Naive thymus-derived CD4-positive, alpha-beta T cell (primary cell): ENCODE measurements around the gene NR2C2AP. TPM values are rescaled to one million over a fixed set of nuclear protein-coding genes. Genes with fewer than 3 reads are reported as not detected.

ENCODE experiments used
- ATAC-seq: fragments of 150-1000 bp; cut with Tn5 transposase; 2 replicates; pipeline ENCODE4 v1.10.0; 2021; ENCODE audit warnings: mild to moderate bottlenecking, moderate library complexity
- CTCF ChIA-PET: fragments of 350-600 bp; sonication (Branson Sonifier 250); formaldehyde crosslinking; loops from one replicate; lab custom pipeline; 2021; ENCODE audit warnings: antibody characterized with exemption; lab: Charles Lee
- POLR2A ChIA-PET: fragments of 350-600 bp; sonication (Branson Sonifier 250); formaldehyde crosslinking; loops from one replicate; lab custom pipeline; 2021; ENCODE audit warnings: antibody characterized with exemption, inconsistent platforms; lab: Charles Lee
- DNase-seq, 9 donors: peaks; one replicate each; pipeline versions ENCODE4 v3.0.0 to v3.0.0-alpha.2; 2020 to 2022; ENCODE audit warnings: mixed read lengths in 1 of 9
- H3K27ac ChIP-seq: one replicate; pipeline ENCODE4 v1.7.0; 2013; ENCODE audit warnings: mild to moderate bottlenecking, low read depth, low read length, moderate library complexity
- H3K27me3 ChIP-seq, 2 donors: one replicate each; pipeline ENCODE4 v1.7.0; 2013; ENCODE audit warnings: low read length in 2 of 2, mild to moderate bottlenecking in 2 of 2, moderate library complexity in 2 of 2; ENCODE audit not compliant: control insufficient read depth in 2 of 2, insufficient read depth in 2 of 2
- H3K36me3 ChIP-seq, 3 experiments: 1 replicate in 2 of 3; 2 replicates in 1 of 3; pipeline ENCODE4 v1.7.0; 2013; ENCODE audit warnings: low read length in 3 of 3, mild to moderate bottlenecking in 3 of 3, moderate library complexity in 1 of 3; ENCODE audit not compliant: insufficient read depth in 3 of 3, control insufficient read depth in 2 of 3
- H3K4me1 ChIP-seq, 2 donors: one replicate each; pipeline ENCODE4 v1.7.0; 2013; ENCODE audit warnings: low read length in 2 of 2, mild to moderate bottlenecking in 2 of 2, moderate library complexity in 1 of 2; ENCODE audit not compliant: control insufficient read depth in 2 of 2, insufficient read depth in 2 of 2
- H3K4me3 ChIP-seq: 2 replicates; pipeline ENCODE4 v1.7.0; 2013; ENCODE audit warnings: mild to moderate bottlenecking, low read length
- H3K9me3 ChIP-seq, 3 experiments: 1 replicate in 2 of 3; 2 replicates in 1 of 3; pipeline ENCODE4 v1.7.0; 2013; ENCODE audit warnings: low read length in 3 of 3; ENCODE audit not compliant: control insufficient read depth in 2 of 3
- H3K27ac Mint-ChIP-seq, 9 donors: one replicate each; pipeline ENCODE4 v1.8.0; 2020 to 2022; ENCODE audit warnings: mixed read lengths in 9 of 9, mild to moderate bottlenecking in 8 of 9, moderate library complexity in 5 of 9, inconsistent platforms in 2 of 9
- H3K27me3 Mint-ChIP-seq, 5 donors: one replicate each; pipeline ENCODE4 v1.8.0; 2021 to 2022; ENCODE audit warnings: mixed read lengths in 5 of 5, mild to moderate bottlenecking in 1 of 5
- H3K36me3 Mint-ChIP-seq, 5 donors: one replicate each; pipeline ENCODE4 v1.8.0; 2020 to 2022; ENCODE audit warnings: mixed read lengths in 5 of 5, mild to moderate bottlenecking in 3 of 5, inconsistent platforms in 1 of 5
- H3K4me1 Mint-ChIP-seq, 7 donors: one replicate each; pipeline ENCODE4 v1.8.0; 2020 to 2022; ENCODE audit warnings: mixed read lengths in 7 of 7, mild to moderate bottlenecking in 3 of 7, inconsistent platforms in 1 of 7
- H3K4me3 Mint-ChIP-seq, 10 donors: one replicate each; pipeline ENCODE4 v1.8.0; 2020 to 2022; ENCODE audit warnings: mild to moderate bottlenecking in 10 of 10, mixed read lengths in 10 of 10, moderate library complexity in 6 of 10, inconsistent platforms in 2 of 10
- H3K9me3 Mint-ChIP-seq, 11 donors: one replicate each; pipeline ENCODE4 v1.8.0; 2020 to 2022; ENCODE audit warnings: mixed read lengths in 11 of 11, mild to moderate bottlenecking in 4 of 11, inconsistent platforms in 1 of 11, moderate library complexity in 1 of 11
- intact Hi-C, 2 donors: fragments of 100-400 bp; cut with micrococcal nuclease; formaldehyde crosslinking; loops; one replicate each; pipeline ENCODE4 v1.15.1; 2023
- polyA plus RNA-seq, 2 donors: library from polyadenylated mRNA; unstranded; fragments of 300-500 nt; fragmentation: Illumina TruSeq; gene quantifications; one replicate each; pipeline ENCODE4 v1.2.3, GENCODE V29; 2021
- total RNA-seq, 6 experiments: library from RNA in 5 of 6; stranded (reverse) in 5 of 6; gene quantifications; 1 replicate in 5 of 6; 2 replicates in 1 of 6; pipeline ENCODE4 v1.2.3 and lab custom pipeline; 2021 to 2026

NR2C2AP gene
- total and polyA plus RNA-seq, 7 experiments from 2014 or later: 13.8 to 37.7 (median 28.7) TPM

- CTCF ChIA-PET: no interaction called here
- Mint-ChIP-seq H3K9me3 (peaks cover 0 to 34% (median 13%) of the 10 kb centered on the region in 11 donors), H3K27me3 (peaks cover 5 to 35% (median 22%) of the 10 kb centered on the region in 5 donors), H3K4me3 (no peak overlapping the region), H3K36me3 (peaks cover 0 to 6% (median 5%) of the 10 kb centered on the region in 5 donors), H3K4me1 (peaks cover 0 to 2% (median 0%) of the 10 kb centered on the region in 7 donors), H3K27ac (no peak overlapping the region)
- Histone ChIP-seq H3K36me3 (no peaks in the 10 kb centered on the region), H3K4me1 (no peaks in the 10 kb centered on the region), H3K9me3 (peaks cover 0 to 25% (median 0%) of the 10 kb centered on the region in 3 experiments), H3K27me3 (no peaks in the 10 kb centered on the region), H3K27ac (no peak overlapping the region), H3K4me3 (no peak overlapping the region)
- intact Hi-C loops: no loop called here
- POLR2A ChIA-PET: no interaction called here
- no peak for ATAC-seq
- no peak for DNase-seq
Observed at GRCh38 chr19:19236173-19236572, 33.0 kb upstream of the NR2C2AP start.

GRCh38 chr19:19234220-19234816, 31.1 kb upstream of the NR2C2AP start:
- H3K36me3 Mint-ChIP-seq: peaks cover 0 to 6% (median 5%) of the 10 kb centered on the region in 5 donors
- ChIA-PET CTCF (no interaction called here), POLR2A (no interaction called here)
- peaks cover 0 to 34% (median 13%) of the 10 kb centered on the region in 11 donors for H3K9me3 Mint-ChIP-seq
- DNase-seq (no peak), ATAC-seq (no peak)
- no peak overlapping the region for H3K4me3 Mint-ChIP-seq
- peaks cover 5 to 23% (median 13%) of the 10 kb centered on the region in 5 donors for H3K27me3 Mint-ChIP-seq
- Histone ChIP-seq H3K27ac (no peak overlapping the region), H3K4me3 (no peak overlapping the region), H3K27me3 (no peaks in the 10 kb centered on the region), H3K36me3 (no peaks in the 10 kb centered on the region), H3K4me1 (no peaks in the 10 kb centered on the region), H3K9me3 (peaks cover 0 to 25% (median 0%) of the 10 kb centered on the region in 3 experiments)
- peaks cover 0 to 2% (median 0%) of the 10 kb centered on the region in 7 donors for H3K4me1 Mint-ChIP-seq
- intact Hi-C loops: no loop called here
- peak overlapping the region in 1 of 9 donors; percentile 41 for H3K27ac Mint-ChIP-seq

- peaks cover 0 to 25% (median 0%) of the 10 kb centered on the region in 3 experiments for H3K9me3 ChIP-seq
- H3K36me3 ChIP-seq: no peaks in the 10 kb centered on the region
- H3K27ac Mint-ChIP-seq: no peak overlapping the region
- POLR2A ChIA-PET: no interaction called here
- DNase-seq (no peak), ATAC-seq (no peak)
- H3K27me3 ChIP-seq: no peaks in the 10 kb centered on the region
- H3K27me3 Mint-ChIP-seq: peaks cover 3 to 15% (median 7%) of the 10 kb centered on the region in 5 donors
- no peak overlapping the region for H3K4me3 Mint-ChIP-seq
- CTCF ChIA-PET: interaction anchor here (0.8 kb wide), 1 partner anchor 205 kb away, joined by 3 read pairs; no protein-coding TSS in a partner anchor
- H3K27ac ChIP-seq: no peak overlapping the region
- no peaks in the 10 kb centered on the region for H3K4me1 Mint-ChIP-seq
- H3K4me3 ChIP-seq: no peak overlapping the region
- peaks cover 0 to 34% (median 13%) of the 10 kb centered on the region in 11 donors for H3K9me3 Mint-ChIP-seq
- peaks cover 0 to 6% (median 5%) of the 10 kb centered on the region in 5 donors for H3K36me3 Mint-ChIP-seq
- H3K4me1 ChIP-seq: no peaks in the 10 kb centered on the region
- intact Hi-C loops: no loop called here
Observed at GRCh38 chr19:19232261-19232721, 29.1 kb upstream of the NR2C2AP start.

- H3K4me3 ChIP-seq: no peak overlapping the region
- intact Hi-C loops: no loop called here
- Mint-ChIP-seq H3K9me3 (peaks cover 0 to 30% (median 11%) of the 10 kb centered on the region in 11 donors), H3K27me3 (peaks cover 2 to 10% (median 5%) of the 10 kb centered on the region in 5 donors), H3K27ac (no peak overlapping the region), H3K4me1 (no peaks in the 10 kb centered on the region), H3K4me3 (no peak overlapping the region), H3K36me3 (peaks cover 0 to 3% (median 2%) of the 10 kb centered on the region in 5 donors)
- ChIA-PET POLR2A (no interaction called here), CTCF (interaction anchor here (1.9 kb wide), 1 partner anchor 85 kb away, joined by 7 read pairs; no protein-coding TSS in a partner anchor)
- peaks cover 0 to 20% (median 0%) of the 10 kb centered on the region in 3 experiments for H3K9me3 ChIP-seq
- H3K27ac ChIP-seq: no peak overlapping the region
- ATAC-seq (no peak), DNase-seq (no peak)
- no peaks in the 10 kb centered on the region for H3K27me3 ChIP-seq
- H3K4me1 ChIP-seq: no peaks in the 10 kb centered on the region
- H3K36me3 ChIP-seq: no peaks in the 10 kb centered on the region
Observed at GRCh38 chr19:19230999-19231398, 27.8 kb upstream of the NR2C2AP start.

GRCh38 chr19:19229701-19230100, 26.5 kb upstream of the NR2C2AP start:
- Mint-ChIP-seq H3K9me3 (peaks cover 0 to 22% (median 7%) of the 10 kb centered on the region in 11 donors), H3K27ac (no peak overlapping the region), H3K4me1 (peaks cover 0 to 4% (median under 1%) of the 10 kb centered on the region in 7 donors), H3K27me3 (peaks cover 0 to 7% (median 5%) of the 10 kb centered on the region in 5 donors), H3K36me3 (no peaks in the 10 kb centered on the region), H3K4me3 (no peak overlapping the region)
- Histone ChIP-seq H3K4me1 (peaks cover 0 to 7% of the 10 kb centered on the region in 2 donors), H3K4me3 (no peak overlapping the region), H3K9me3 (peaks cover 0 to 13% (median 0%) of the 10 kb centered on the region in 3 experiments), H3K27me3 (no peaks in the 10 kb centered on the region), H3K27ac (no peak overlapping the region), H3K36me3 (no peaks in the 10 kb centered on the region)
- ATAC-seq (no peak), DNase-seq (no peak)
- ChIA-PET CTCF (interaction anchor here (0.7 to 1.9 kb wide), 2 partner anchors 84 to 111 kb away, joined by 4 to 7 read pairs; no protein-coding TSS in a partner anchor), POLR2A (interaction anchor here (0.6 kb wide), 1 partner anchor 63 kb away, joined by 3 read pairs; no protein-coding TSS in a partner anchor)
- intact Hi-C loops: no loop called here

GRCh38 chr19:19227217-19227616, 24.0 kb upstream of the NR2C2AP start:
- CTCF ChIA-PET: no interaction called here
- no peaks in the 10 kb centered on the region for H3K27me3 ChIP-seq
- ATAC-seq (no peak), DNase-seq (no peak)
- Mint-ChIP-seq H3K27ac (no peak overlapping the region), H3K4me3 (no peak overlapping the region), H3K36me3 (no peaks in the 10 kb centered on the region), H3K27me3 (peaks cover 0 to 18% (median 7%) of the 10 kb centered on the region in 5 donors), H3K4me1 (peaks cover 0 to 4% (median 2%) of the 10 kb centered on the region in 7 donors), H3K9me3 (no peaks in the 10 kb centered on the region)
- POLR2A ChIA-PET: no interaction called here
- H3K27ac ChIP-seq: no peak overlapping the region
- no peak overlapping the region for H3K4me3 ChIP-seq
- H3K9me3 ChIP-seq: no peaks in the 10 kb centered on the region
- peaks cover 0 to 9% of the 10 kb centered on the region in 2 donors for H3K4me1 ChIP-seq
- intact Hi-C loops: no loop called here
- no peaks in the 10 kb centered on the region for H3K36me3 ChIP-seq
